K562 (cell line): Measurements from ENCODE around the gene DAPK1. TPM values are rescaled to one million over a fixed set of nuclear protein-coding genes. Genes with fewer than 3 reads are reported as not detected.
"Not testable (repeated sequence)": the region's sequence is repeated elsewhere in the genome, so short reads cannot be mapped to it uniquely, and the experiment has no call there.

Source experiments
- ATAC-seq: fragments of 200-7000 bp; cut with Tn5 transposase; 3 replicates; pipeline ENCODE4 v1.9.1; 2020; ENCODE audit warnings: moderate library complexity
- BruUV-seq: library from RNA; stranded (reverse); fragments of 400-500 nt; replicated peaks from 2 replicates; lab custom pipeline; 2021; lab: Mats Ljungman, UMichigan
- CTCF ChIA-PET: fragments of 300-600 bp; formaldehyde crosslinking; extraction: SDS; loops from one replicate; lab custom pipeline; 2021; ENCODE audit warnings: low intra/inter-chr PET ratio; lab: Yijun Ruan, JAX
- POLR2A ChIA-PET: fragments of 300-600, 350-650 bp; sonication (Branson Sonifier 250); formaldehyde crosslinking; extraction: SDS; loops from one replicate; lab custom pipeline; 2021; ENCODE audit warnings: antibody characterized with exemption, inconsistent platforms; lab: Yijun Ruan, JAX
- DNase-seq, 4 experiments: peaks; one replicate each; pipeline versions ENCODE4 v3.0.0 to v3.0.0-alpha.2; 2011 to 2018; ENCODE audit warnings: low spot score in 3 of 4, mixed read lengths in 3 of 4; ENCODE audit errors: extremely low read depth in 1 of 4
- FAIRE-seq: peaks from 2 replicates; lab custom pipeline; 2011; peaks lifted over from hg19 to GRCh38; lab: Jason Lieb, UNC
- H2AFZ ChIP-seq: 2 replicates; pipeline ENCODE4 v1.6.0; 2011; ENCODE audit warnings: low read depth, low read length, control low read depth, inconsistent platforms
- H3K27ac ChIP-seq: fragments of 200-600 bp; 3 replicates; pipeline ENCODE4 v1.8.0; 2011; ENCODE audit warnings: low read depth, mild to moderate bottlenecking, control low read depth, inconsistent platforms, low read length, moderate library complexity, mixed read lengths; ENCODE audit errors: extremely low read depth
- H3K27me3 ChIP-seq, 2 experiments: fragments of 300-600 bp in 1 of 2; 2 replicates in 1 of 2; 3 replicates in 1 of 2; pipeline versions ENCODE4 v1.6.0 to v1.8.0; 2011; ENCODE audit warnings: inconsistent platforms in 2 of 2, low read length in 2 of 2, mild to moderate bottlenecking in 1 of 2, mixed read lengths in 1 of 2, moderate library complexity in 1 of 2; ENCODE audit not compliant: control insufficient read depth in 2 of 2, insufficient read depth in 2 of 2
- H3K36me3 ChIP-seq: fragments of 300-600 bp; 3 replicates; pipeline ENCODE4 v1.8.0; 2011; ENCODE audit warnings: mild to moderate bottlenecking, low read length, inconsistent platforms; ENCODE audit not compliant: control insufficient read depth, insufficient read depth
- H3K4me1 ChIP-seq, 2 experiments: fragments of 200-600 bp in 1 of 2; replicated peaks in 1 of 2; 2 replicates in 1 of 2; 3 replicates in 1 of 2; pipeline versions ENCODE4 v1.5.1 to v1.8.0; 2011; ENCODE audit warnings: inconsistent platforms in 2 of 2, low read length in 2 of 2, mild to moderate bottlenecking in 1 of 2, mixed read lengths in 1 of 2, moderate library complexity in 1 of 2; ENCODE audit not compliant: control insufficient read depth in 2 of 2, insufficient read depth in 2 of 2
- H3K4me2 ChIP-seq: 2 replicates; pipeline ENCODE4 v1.6.1; 2011; ENCODE audit warnings: low read length, control low read depth, inconsistent platforms, mixed read lengths; ENCODE audit not compliant: insufficient read depth
- H3K4me3 ChIP-seq: fragments of 200-600 bp; sonication (generic), shearing (Covaris generic); 2 replicates; pipeline ENCODE4 v1.5.1; 2016; ENCODE audit warnings: control low read depth, inconsistent platforms
- H3K79me2 ChIP-seq: fragments of 200-600 bp; 3 replicates; pipeline ENCODE4 v1.8.0; 2011; ENCODE audit warnings: low read length, inconsistent platforms; ENCODE audit not compliant: control insufficient read depth, insufficient read depth
- H3K9ac ChIP-seq, 2 experiments: 2 replicates each; pipeline versions ENCODE4 v1.6.0 to v1.6.1; 2011; ENCODE audit warnings: low read depth in 2 of 2, low read length in 2 of 2, control low read depth in 1 of 2, inconsistent platforms in 1 of 2, mild to moderate bottlenecking in 1 of 2, mixed read lengths in 1 of 2; ENCODE audit not compliant: insufficient read depth in 1 of 2
- H3K9me1 ChIP-seq: one replicate; pipeline ENCODE4 v1.6.0; 2011; ENCODE audit warnings: inconsistent platforms, mild to moderate bottlenecking, low read length, moderate library complexity; ENCODE audit not compliant: control insufficient read depth, insufficient read depth
- H3K9me3 ChIP-seq: replicated peaks from 2 replicates; pipeline ENCODE4 v1.5.1; 2011; ENCODE audit warnings: low read depth, low read length, inconsistent platforms; ENCODE audit not compliant: control insufficient read depth, insufficient read depth
- H4K20me1 ChIP-seq: replicated peaks from 2 replicates; pipeline ENCODE4 v1.6.1; 2011; ENCODE audit warnings: low read length, inconsistent platforms, mixed read lengths; ENCODE audit not compliant: control insufficient read depth, insufficient read depth
- BCOR ChIP-seq: fragments of 450-650 bp; IDR thresholded peaks from 2 replicates; pipeline ENCODE4 v1.6.1; 2016
- FIP1L1 ChIP-seq: fragments of 200-400 bp; formaldehyde crosslinking; IDR thresholded peaks from 2 replicates; pipeline ENCODE4 v1.6.1; 2018; ENCODE audit warnings: mild to moderate bottlenecking, low read depth, low read length; ENCODE audit not compliant: poor library complexity, severe bottlenecking
- GATAD2A ChIP-seq: fragments of 450-650 bp; IDR thresholded peaks from 2 replicates; pipeline ENCODE4 v1.6.1; 2017
- HINFP ChIP-seq: fragments of 450-650 bp; conservative IDR thresholded peaks from 2 replicates; pipeline ENCODE4 v1.6.1; 2016; ENCODE audit warnings: missing genetic modification characterization, low read depth, mild to moderate bottlenecking, control low read depth, missing compliant biosample characterization
- KDM1A ChIP-seq, 2 experiments: fragments of 450-650 bp; IDR thresholded peaks; 2 replicates each; pipeline ENCODE4 v1.6.1; 2016; ENCODE audit warnings: mild to moderate bottlenecking in 2 of 2
- SMAD2 ChIP-seq: fragments of 150-350 bp; IDR thresholded peaks from 2 replicates; pipeline ENCODE4 v1.6.1; 2014; ENCODE audit warnings: low read depth, mild to moderate bottlenecking, low read length
- WGBS: fragments of 100-300 bp; shearing (Covaris generic); methylation state at CpG from one replicate; pipeline ENCODE4 v1.1.6; 2016; ENCODE audit warnings: low coverage, mixed read lengths; ENCODE audit not compliant: insufficient coverage; ENCODE audit errors: missing lambda C conversion rate; 5-methylcytosine and 5-hydroxymethylcytosine counted together
- in situ Hi-C: fragments of 300-500 bp; cut with MboI; formaldehyde crosslinking; loops from 4 replicates; pipeline ENCODE4 v1.15.0; 2018; ENCODE audit warnings: inconsistent platforms, mixed read lengths
- intact Hi-C: fragments of 100-400 bp; cut with micrococcal nuclease; formaldehyde crosslinking; loops from 2 replicates; pipeline ENCODE4 v1.14.2; 2022
- polyA plus RNA-seq, 8 experiments: library from polyadenylated mRNA; depleted of rRNA in 4 of 8; stranded (reverse) in 5 of 8; unstranded in 3 of 8; fragments of >200 nt; fragmentation: Nextera tagmentation in 2 of 8; fragmentation: Illumina TruSeq in 1 of 8; extraction: Ambion mirVana in 2 of 8; extraction: Trizol in 1 of 8; gene quantifications; 2 replicates each; pipeline versions ENCODE4 v1.2.1 to v1.2.3, GENCODE V29; 2011 to 2014; ENCODE audit warnings: inconsistent platforms in 1 of 8, missing spikeins in 1 of 8
- total RNA-seq, 7 experiments: library from RNA; depleted of rRNA in 6 of 7; stranded (reverse); fragments of >200 nt in 6 of 7; fragmentation: Illumina TruSeq in 2 of 7; extraction: Trizol in 2 of 7; gene quantifications; 2 replicates each; pipeline versions ENCODE4 v1.2.1 to v1.2.3, GENCODE V29; 2011 to 2021; ENCODE audit warnings: low replicate concordance in 1 of 7

DAPK1 gene
- total and polyA plus RNA-seq, 9 of the 15 experiments (the other 6 are each of a cell fraction or from before 2014, with no cell fraction given), result 1.7 to 26.4 (median 15.8) TPM

- H3K27me3 ChIP-seq, BruUV-seq, H3K9ac ChIP-seq, H3K79me2 ChIP-seq, DNase-seq, H3K9me1 ChIP-seq, H4K20me1 ChIP-seq, CTCF ChIA-PET, intact Hi-C loops, H3K9me3 ChIP-seq, POLR2A ChIA-PET, ATAC-seq, FAIRE-seq, H3K4me3 ChIP-seq, H3K27ac ChIP-seq, H3K36me3 ChIP-seq, H3K4me2 ChIP-seq, in situ Hi-C loops, H2AFZ ChIP-seq: not testable (repeated sequence)
- 93% methylated on average over 3 of the region's 7 CpGs for WGBS
- TF ChIP-seq BCOR, result peak; percentile 53; the same call in 1 of the 2 replicates
- peak in 1 of 2 experiments; percentile 33; a peak in 1 of 4 replicates for TF ChIP-seq KDM1A (IDR thresholded peaks at IDR 0.05)
- H3K4me1 ChIP-seq, result peaks cover 0 to 19% of the 10 kb centered on the region in 2 experiments; a peak in 3 of 5 replicates
Observed at GRCh38 chr9:87744247-87744646, 246.6 kb downstream of the DAPK1 start.

- peaks cover 8% of the 10 kb centered on the region; the same call in 1 of the 2 replicates for H3K9me3 ChIP-seq
- intact Hi-C loops, result no loop called here
- no TSS peak for BruUV-seq
Observed at GRCh38 chr9:87746186-87746585, 248.5 kb downstream of the DAPK1 start.

More at GRCh38 chr9:87746186-87746585, 248.5 kb downstream of the DAPK1 start:
- ChIA-PET POLR2A (no interaction called here), CTCF (no interaction called here)
- no peaks in the 10 kb centered on the region for H3K36me3 ChIP-seq
- in situ Hi-C loops, result no loop called here
- H3K4me1 ChIP-seq, result peaks cover 0 to 8% of the 10 kb centered on the region in 2 experiments; a peak in 3 of 5 replicates
- H3K9me1 ChIP-seq, result no peaks in the 10 kb centered on the region
- H4K20me1 ChIP-seq, result no peaks in the 10 kb centered on the region
- FAIRE-seq (peak; percentile 51), ATAC-seq (no peak), DNase-seq (no peak)
- no peaks in the 10 kb centered on the region for H3K79me2 ChIP-seq
- WGBS, result 21% methylated on average over 4 of the region's 4 CpGs
- H3K4me2 ChIP-seq, result no peak overlapping the region
- H3K4me3 ChIP-seq, result no peak overlapping the region
- no peak overlapping the region for H3K9ac ChIP-seq
- H3K27me3 ChIP-seq, result no peaks in the 10 kb centered on the region
- no peak overlapping the region for H2AFZ ChIP-seq
- TF ChIP-seq GATAD2A, result no peak
- TF ChIP-seq SMAD2, result no peak
- no peak for TF ChIP-seq HINFP (tag)
- TF ChIP-seq FIP1L1, result no peak
- H3K27ac ChIP-seq, result no peak overlapping the region
